Muscle layer of duodenum (tissue), 2 donors: ENCODE data around the gene LRRC59.

ENCODE experiments used
- H3K27ac ChIP-seq: one replicate; pipeline ENCODE4 v1.7.0; 2013; ENCODE audit warnings: mild to moderate bottlenecking, low read length
- H3K27me3 ChIP-seq: one replicate; pipeline ENCODE4 v1.7.0; 2013; ENCODE audit warnings: low read depth, mild to moderate bottlenecking, control low read depth, low read length
- H3K36me3 ChIP-seq, 2 donors: one replicate each; pipeline ENCODE4 v1.7.0; 2013; ENCODE audit warnings: low read length in 2 of 2, control low read depth in 1 of 2, mild to moderate bottlenecking in 1 of 2; ENCODE audit not compliant: insufficient read depth in 2 of 2, control insufficient read depth in 1 of 2
- H3K4me1 ChIP-seq, 2 donors: one replicate each; pipeline ENCODE4 v1.7.0; 2013; ENCODE audit warnings: low read length in 2 of 2, mild to moderate bottlenecking in 2 of 2, control low read depth in 1 of 2, moderate library complexity in 1 of 2; ENCODE audit not compliant: insufficient read depth in 2 of 2, control insufficient read depth in 1 of 2
- H3K4me3 ChIP-seq, 2 donors: one replicate each; pipeline ENCODE4 v1.7.0; 2013; ENCODE audit warnings: low read length in 2 of 2, low read depth in 1 of 2, mild to moderate bottlenecking in 1 of 2
- H3K9me3 ChIP-seq, 2 donors: one replicate each; pipeline ENCODE4 v1.7.0; 2013; ENCODE audit warnings: low read length in 2 of 2, control low read depth in 1 of 2, mild to moderate bottlenecking in 1 of 2; ENCODE audit not compliant: control insufficient read depth in 1 of 2
- donor health status: healthy.

Gene LRRC59

DNA sequence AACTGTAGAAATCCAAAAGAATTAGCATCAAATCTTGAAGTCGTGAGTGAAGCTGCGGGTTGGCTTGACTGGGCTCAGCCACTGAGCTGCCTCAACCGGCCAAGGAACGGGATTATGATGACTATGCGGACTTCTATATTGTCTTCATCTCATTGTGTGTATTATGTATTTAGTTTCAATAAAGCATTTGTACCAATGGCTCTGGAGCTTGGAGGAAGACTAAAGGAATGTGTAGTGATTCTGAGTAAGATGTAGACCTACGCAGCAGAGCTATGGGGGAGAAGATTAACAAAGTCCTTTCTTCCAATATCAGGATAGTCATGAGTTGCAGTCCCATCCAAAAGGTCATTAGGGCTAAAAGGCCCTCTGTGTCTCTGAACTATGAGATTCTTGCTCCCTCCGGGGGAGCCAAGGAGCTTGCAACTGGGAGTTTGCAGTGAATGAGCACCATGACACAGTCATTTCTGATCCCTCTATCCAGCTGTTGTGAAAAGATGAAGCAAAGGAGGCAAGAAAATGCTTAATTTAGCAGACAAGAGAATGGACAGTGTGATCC is 16.0 kb downstream of the LRRC59 start:
- Histone ChIP-seq H3K36me3 (peaks cover 34 to 58% of the 10 kb centered on the region in 2 donors), H3K27me3 (no peaks in the 10 kb centered on the region), H3K27ac (no peak overlapping the region), H3K9me3 (no peaks in the 10 kb centered on the region), H3K4me1 (no peaks in the 10 kb centered on the region), H3K4me3 (no peak overlapping the region)

GRCh38 chr17:50380369-50381259 is 16.7 kb downstream of the LRRC59 start:
- no peaks in the 10 kb centered on the region for H3K27me3 ChIP-seq
- peaks cover 29 to 51% of the 10 kb centered on the region in 2 donors for H3K36me3 ChIP-seq
- no peaks in the 10 kb centered on the region for H3K9me3 ChIP-seq
- no peak overlapping the region for H3K4me3 ChIP-seq
- H3K27ac ChIP-seq, result no peak overlapping the region
- H3K4me1 ChIP-seq, result no peaks in the 10 kb centered on the region

DNA sequence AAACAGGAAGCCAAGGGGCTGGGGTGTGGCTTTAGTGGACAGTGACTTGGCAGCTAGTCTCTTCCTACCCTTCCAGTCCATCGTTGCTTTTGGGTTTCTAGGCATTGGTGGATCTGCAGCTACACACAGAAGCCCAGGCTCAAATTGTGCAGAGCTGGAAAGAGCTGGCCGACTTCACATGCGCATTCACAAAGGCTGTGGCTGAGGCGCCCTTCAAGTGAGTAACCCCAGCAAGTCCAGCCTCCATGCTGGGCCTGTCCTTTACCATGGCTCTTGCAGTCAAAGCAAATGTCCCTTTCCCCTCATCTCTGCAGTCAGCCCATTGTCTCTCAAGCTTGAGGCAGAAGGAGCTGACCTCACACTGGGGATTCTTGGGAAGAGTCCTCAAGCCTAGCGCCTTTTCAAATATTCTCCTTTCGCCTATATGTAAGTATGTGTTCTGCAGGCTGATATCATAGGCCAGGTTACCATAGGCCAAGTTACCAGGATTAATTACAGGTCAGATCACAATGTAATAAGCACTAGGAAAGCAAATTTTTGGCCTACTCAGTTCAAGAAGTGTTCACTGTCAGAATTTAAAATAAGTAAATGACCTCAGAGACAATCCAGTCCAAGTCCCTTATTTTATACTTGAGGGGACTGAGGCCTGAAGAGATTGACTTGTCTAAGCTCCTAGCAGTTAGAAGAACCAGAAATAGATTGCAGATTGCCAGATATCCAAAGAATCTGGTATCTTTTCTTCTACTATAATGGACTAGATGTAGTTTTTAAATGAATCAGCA is 17.8 kb downstream of the LRRC59 start:
- Histone ChIP-seq H3K36me3 (peaks cover 19 to 40% of the 10 kb centered on the region in 2 donors), H3K9me3 (no peaks in the 10 kb centered on the region), H3K27me3 (no peaks in the 10 kb centered on the region)

DNA sequence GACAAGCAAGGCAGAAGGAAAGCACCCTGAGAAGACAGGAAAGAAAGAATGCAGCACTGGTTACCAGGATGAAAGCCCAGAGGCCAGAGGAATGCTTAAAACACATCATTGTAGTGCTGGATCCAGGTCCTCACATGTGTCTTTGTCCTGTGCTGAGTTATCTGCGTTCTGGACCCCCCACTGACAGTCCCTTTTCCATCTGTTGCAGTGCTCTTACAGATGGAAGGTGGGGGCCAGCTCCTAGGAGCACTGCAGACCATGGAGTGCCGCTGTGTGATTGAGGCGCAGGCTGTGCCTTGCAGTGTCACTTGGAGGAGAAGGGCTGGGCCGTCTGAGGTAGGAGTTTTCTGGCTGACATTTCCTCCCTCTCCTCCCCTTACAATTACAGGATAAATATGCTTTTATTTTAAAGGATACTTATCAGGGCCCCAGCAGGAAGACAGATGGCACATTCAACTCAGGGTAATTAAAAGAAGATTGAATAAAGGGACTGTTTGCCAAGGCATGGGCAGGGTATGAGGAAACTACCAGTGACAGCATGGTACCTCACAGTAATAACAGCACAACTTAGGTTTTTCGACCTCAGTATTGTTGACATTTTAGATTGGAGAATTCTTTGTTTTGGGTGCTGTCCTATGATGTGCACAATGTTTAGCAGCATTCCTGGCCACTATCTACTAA is 21.3 kb downstream of the LRRC59 start:
- Histone ChIP-seq H3K4me1 (peaks cover 3 to 19% of the 10 kb centered on the region in 2 donors), H3K27me3 (no peaks in the 10 kb centered on the region), H3K36me3 (peaks cover 5 to 8% of the 10 kb centered on the region in 2 donors), H3K27ac (no peak overlapping the region), H3K9me3 (no peaks in the 10 kb centered on the region), H3K4me3 (no peak overlapping the region)

More for the DNA sequence above, 17.8 kb downstream of the LRRC59 start:
- H3K27ac ChIP-seq, result no peak overlapping the region
- no peaks in the 10 kb centered on the region for H3K4me1 ChIP-seq
- H3K4me3 ChIP-seq, result no peak overlapping the region

GRCh38 chr17:50373705-50374104 is 23.6 kb downstream of the LRRC59 start:
- Histone ChIP-seq H3K4me1 (peaks cover 3 to 21% of the 10 kb centered on the region in 2 donors), H3K36me3 (peaks cover 19 to 21% of the 10 kb centered on the region in 2 donors), H3K27me3 (no peaks in the 10 kb centered on the region), H3K4me3 (peak overlapping the region in 1 of 2 donors; percentile 94), H3K9me3 (no peaks in the 10 kb centered on the region), H3K27ac (no peak overlapping the region)

DNA sequence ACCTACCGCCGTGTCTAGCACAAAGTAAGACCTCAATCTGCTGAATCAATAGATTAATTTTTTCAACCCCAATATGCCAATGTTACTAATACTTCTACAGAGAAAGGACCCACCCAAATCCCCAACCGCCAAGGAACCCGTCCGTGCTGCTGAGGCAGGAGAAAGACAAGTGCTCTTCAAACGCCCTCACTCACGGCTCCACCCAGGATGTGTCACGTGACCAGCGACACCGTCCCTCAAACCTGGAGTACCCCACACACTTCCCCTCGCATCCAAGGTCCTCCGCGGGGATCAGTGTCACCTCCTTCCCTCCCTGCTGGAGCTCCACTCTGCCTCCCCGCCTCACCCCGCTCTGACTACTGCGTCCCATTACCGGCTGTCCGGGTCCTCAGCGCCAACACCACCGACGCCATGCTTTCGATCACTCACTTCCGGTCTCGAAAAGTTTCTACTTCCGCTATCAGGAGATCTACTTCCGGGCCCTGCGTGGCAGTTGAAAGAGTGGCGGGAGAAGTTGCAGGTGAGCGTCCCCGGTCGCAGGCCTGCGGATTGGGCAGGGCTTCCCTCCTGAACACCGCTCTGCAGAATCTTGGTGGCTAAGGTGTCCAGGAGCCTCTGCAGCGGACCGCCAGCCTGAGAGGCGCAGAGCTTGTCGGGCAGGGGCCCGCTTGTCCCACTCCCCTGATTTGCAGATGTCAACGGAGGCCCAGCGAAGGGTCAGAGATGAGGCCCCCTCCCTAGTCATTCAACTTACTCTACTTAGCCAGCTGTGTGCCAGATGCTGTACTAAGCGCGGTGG is 24.4 kb downstream of the LRRC59 start, which contains the start of the genes EME1 and MRPL27:
EME1 (plus strand) TSS at position 472 of the 799 bp plus-strand sequence. CDS start 1,980 bp downstream, outside the sequence.
MRPL27 (minus strand) TSS at position 427 of the 799 bp plus-strand sequence; CDS start at position 413, 14 bp downstream.
- Histone ChIP-seq H3K9me3 (no peaks in the 10 kb centered on the region), H3K4me1 (peaks cover 3 to 21% of the 10 kb centered on the region in 2 donors), H3K27me3 (no peaks in the 10 kb centered on the region), H3K27ac (peak within 1 kb of the TSS; percentile 99), H3K4me3 (peak within 1 kb of the TSS; percentile 85 to 94), H3K36me3 (peaks cover 26 to 28% of the 10 kb centered on the region in 2 donors)

- no peaks in the 10 kb centered on the region for H3K9me3 ChIP-seq
- peaks cover 3 to 21% of the 10 kb centered on the region in 2 donors for H3K4me1 ChIP-seq
- peak overlapping the region; percentile 85 to 94 for H3K4me3 ChIP-seq
- H3K27ac ChIP-seq, result peak overlapping the region; percentile 99
- H3K36me3 ChIP-seq, result peaks cover 33 to 35% of the 10 kb centered on the region in 2 donors
- no peaks in the 10 kb centered on the region for H3K27me3 ChIP-seq
These were observed 25.0 kb downstream of the LRRC59 start for GRCh38 chr17:50372222-50372757.

- no peak overlapping the region for H3K27ac ChIP-seq
- peaks cover 41 to 42% of the 10 kb centered on the region in 2 donors for H3K36me3 ChIP-seq
- no peaks in the 10 kb centered on the region for H3K9me3 ChIP-seq
- H3K27me3 ChIP-seq, result no peaks in the 10 kb centered on the region
- H3K4me3 ChIP-seq, result peak overlapping the region; percentile 85 to 94
- peaks cover 3 to 21% of the 10 kb centered on the region in 2 donors for H3K4me1 ChIP-seq
These were observed 25.8 kb downstream of the LRRC59 start for GRCh38 chr17:50371526-50371925.

DNA sequence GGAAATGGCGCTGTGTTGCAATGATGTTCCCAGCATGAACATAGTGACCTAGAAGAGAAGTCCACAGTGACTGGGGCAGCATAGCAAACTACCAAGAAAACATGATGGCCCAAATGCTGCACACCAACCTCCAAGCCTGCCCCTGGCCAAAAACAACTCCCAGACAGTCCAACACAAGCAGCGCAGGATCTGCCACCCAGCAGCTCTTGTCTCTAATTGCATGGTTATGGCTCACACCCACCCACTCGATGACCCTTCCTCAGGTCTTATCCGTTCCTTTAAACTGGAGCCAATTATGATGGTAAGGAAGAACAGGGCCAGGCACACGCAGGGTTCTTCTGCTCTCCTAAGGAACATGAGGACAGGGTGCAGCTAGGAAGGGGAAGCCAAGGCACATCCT is 27.3 kb downstream of the LRRC59 start:
- no peak overlapping the region for H3K4me3 ChIP-seq
- no peaks in the 10 kb centered on the region for H3K27me3 ChIP-seq
- no peak overlapping the region for H3K27ac ChIP-seq
- H3K9me3 ChIP-seq, result no peaks in the 10 kb centered on the region
- H3K4me1 ChIP-seq, result peaks cover 3 to 21% of the 10 kb centered on the region in 2 donors
- H3K36me3 ChIP-seq, result peaks cover 44 to 55% of the 10 kb centered on the region in 2 donors

DNA sequence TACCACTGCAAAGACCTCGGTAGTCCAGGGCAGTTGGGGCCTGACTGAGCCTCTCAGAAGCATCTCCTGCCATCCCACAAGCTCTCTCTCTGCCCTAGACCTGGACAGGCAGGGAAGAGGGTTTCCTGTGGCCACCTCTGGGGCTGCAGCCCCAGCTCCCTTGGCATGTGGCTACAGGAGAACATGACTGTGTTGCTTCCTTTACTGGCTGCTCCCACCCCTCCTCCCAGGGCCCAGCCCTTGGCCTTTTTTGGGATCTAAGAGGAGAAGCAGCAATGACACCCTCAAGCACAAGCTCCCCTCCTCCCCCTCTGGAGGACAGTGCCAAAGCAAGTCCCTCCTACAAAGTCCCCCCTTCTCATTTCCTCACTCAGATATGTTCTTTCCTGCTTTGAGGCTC is 29.9 kb downstream of the LRRC59 start:
- no peaks in the 10 kb centered on the region for H3K9me3 ChIP-seq
- H3K4me1 ChIP-seq, result peaks cover 0 to 37% of the 10 kb centered on the region in 2 donors
- H3K4me3 ChIP-seq, result no peak overlapping the region
- no peaks in the 10 kb centered on the region for H3K27me3 ChIP-seq
- no peak overlapping the region for H3K27ac ChIP-seq
- peaks cover 44 to 55% of the 10 kb centered on the region in 2 donors for H3K36me3 ChIP-seq
